Activated T-cell treated with anti-CD3 and anti-CD28 coated beads, Interleukin-2, amount 50 U/mL, for 24 hours (primary cell): Measurements from ENCODE around the gene SUCLG2.
"Not testable (repeated sequence)": the region's sequence is repeated elsewhere in the genome, so short reads cannot be mapped to it uniquely, and the experiment has no call there.

Experiments
- DNase-seq: peaks from one replicate; pipeline ENCODE4 v3.0.0-alpha.2; 2020
- H3K27ac Mint-ChIP-seq: 2 replicates; pipeline ENCODE4 v1.8.0; 2020; ENCODE audit warnings: mild to moderate bottlenecking, mixed read lengths
- H3K27me3 Mint-ChIP-seq: 2 replicates; pipeline ENCODE4 v1.8.0; 2020; ENCODE audit warnings: mixed read lengths
- H3K36me3 Mint-ChIP-seq: 2 replicates; pipeline ENCODE4 v1.8.0; 2020; ENCODE audit warnings: low read depth, mixed read lengths
- H3K4me1 Mint-ChIP-seq: 2 replicates; pipeline ENCODE4 v1.8.0; 2020; ENCODE audit warnings: low read depth, mixed read lengths
- H3K4me3 Mint-ChIP-seq: 2 replicates; pipeline ENCODE4 v1.8.0; 2020; ENCODE audit warnings: mild to moderate bottlenecking, moderate library complexity, mixed read lengths
- H3K9me3 Mint-ChIP-seq: 2 replicates; pipeline ENCODE4 v1.8.0; 2020; ENCODE audit warnings: mixed read lengths

The SUCLG2 gene

GRCh38 chr3:67578416-67578815, 76.0 kb downstream of the SUCLG2 start:
- Mint-ChIP-seq H3K9me3 (no peaks in the 10 kb centered on the region), H3K27me3 (no peaks in the 10 kb centered on the region), H3K4me3 (no peak overlapping the region), H3K36me3 (peaks cover 81% of the 10 kb centered on the region), H3K27ac (no peak overlapping the region), H3K4me1 (peaks cover 26% of the 10 kb centered on the region)
- DNase-seq = no peak

GRCh38 chr3:67576441-67576840, 78.0 kb downstream of the SUCLG2 start:
- no peak overlapping the region for H3K27ac Mint-ChIP-seq
- peaks cover 8% of the 10 kb centered on the region for H3K9me3 Mint-ChIP-seq
- peaks cover 26% of the 10 kb centered on the region for H3K4me1 Mint-ChIP-seq
- no peaks in the 10 kb centered on the region for H3K27me3 Mint-ChIP-seq
- no peak overlapping the region for H3K4me3 Mint-ChIP-seq
- DNase-seq = no peak
- peaks cover 80% of the 10 kb centered on the region for H3K36me3 Mint-ChIP-seq

- Mint-ChIP-seq H3K27ac (no peak overlapping the region), H3K27me3 (no peaks in the 10 kb centered on the region), H3K4me3 (no peak overlapping the region), H3K9me3 (peaks cover 20% of the 10 kb centered on the region), H3K36me3 (peaks cover 74% of the 10 kb centered on the region), H3K4me1 (peaks cover 16% of the 10 kb centered on the region)
- DNase-seq = no peak
Observed at GRCh38 chr3:67569324-67569723, 85.1 kb downstream of the SUCLG2 start.

- Mint-ChIP-seq H3K9me3 (peaks cover 18% of the 10 kb centered on the region), H3K4me3 (no peak overlapping the region), H3K27me3 (no peaks in the 10 kb centered on the region), H3K4me1 (peaks cover 12% of the 10 kb centered on the region), H3K36me3 (peaks cover 71% of the 10 kb centered on the region), H3K27ac (no peak overlapping the region)
- no peak for DNase-seq
Observed at GRCh38 chr3:67567893-67568292, 86.5 kb downstream of the SUCLG2 start.

GRCh38 chr3:67564973-67565372, 89.4 kb downstream of the SUCLG2 start:
- Mint-ChIP-seq H3K27me3 (no peaks in the 10 kb centered on the region), H3K27ac (no peak overlapping the region), H3K4me1 (peaks cover 12% of the 10 kb centered on the region), H3K36me3 (peaks cover 62% of the 10 kb centered on the region), H3K9me3 (peaks cover 2% of the 10 kb centered on the region), H3K4me3 (no peak overlapping the region)
- DNase-seq = no peak

GRCh38 chr3:67564008-67564407, 90.4 kb downstream of the SUCLG2 start:
- Mint-ChIP-seq H3K27me3 (no peaks in the 10 kb centered on the region), H3K4me1 (peaks cover 15% of the 10 kb centered on the region), H3K4me3 (no peak overlapping the region), H3K9me3 (peaks cover 2% of the 10 kb centered on the region), H3K27ac (no peak overlapping the region), H3K36me3 (peaks cover 58% of the 10 kb centered on the region)
- no peak for DNase-seq

GRCh38 chr3:67561667-67562394, 92.6 kb downstream of the SUCLG2 start:
- Mint-ChIP-seq H3K27ac (peak overlapping the region; percentile 44), H3K9me3 (no peaks in the 10 kb centered on the region), H3K27me3 (no peaks in the 10 kb centered on the region), H3K4me1 (peaks cover 13% of the 10 kb centered on the region), H3K36me3 (peaks cover 63% of the 10 kb centered on the region), H3K4me3 (no peak overlapping the region)
- DNase-seq = no peak

- H3K4me3 Mint-ChIP-seq = no peak overlapping the region
- peaks cover 66% of the 10 kb centered on the region for H3K36me3 Mint-ChIP-seq
- H3K4me1 Mint-ChIP-seq = peaks cover 13% of the 10 kb centered on the region
- H3K9me3 Mint-ChIP-seq = no peaks in the 10 kb centered on the region
- H3K27ac Mint-ChIP-seq = no peak overlapping the region
- no peaks in the 10 kb centered on the region for H3K27me3 Mint-ChIP-seq
- no peak for DNase-seq
Observed at GRCh38 chr3:67561266-67561665, 93.1 kb downstream of the SUCLG2 start.

- H3K4me1 Mint-ChIP-seq = peaks cover 18% of the 10 kb centered on the region
- H3K4me3 Mint-ChIP-seq = no peak overlapping the region
- peaks cover 76% of the 10 kb centered on the region for H3K36me3 Mint-ChIP-seq
- H3K9me3 Mint-ChIP-seq = no peaks in the 10 kb centered on the region
- DNase-seq = no peak
- peak overlapping the region; percentile 11 for H3K27ac Mint-ChIP-seq
- H3K27me3 Mint-ChIP-seq = no peaks in the 10 kb centered on the region
Observed at GRCh38 chr3:67559029-67559605, 95.3 kb downstream of the SUCLG2 start.

- DNase-seq = no peak
- Mint-ChIP-seq H3K27me3 (no peaks in the 10 kb centered on the region), H3K27ac (no peak overlapping the region), H3K4me1 (peaks cover 18% of the 10 kb centered on the region), H3K4me3 (no peak overlapping the region), H3K9me3 (no peaks in the 10 kb centered on the region), H3K36me3 (peaks cover 80% of the 10 kb centered on the region)
Observed at GRCh38 chr3:67558426-67558825, 96.0 kb downstream of the SUCLG2 start.

- Mint-ChIP-seq H3K4me1 (peaks cover 18% of the 10 kb centered on the region), H3K27ac (no peak overlapping the region), H3K9me3 (no peaks in the 10 kb centered on the region), H3K27me3 (no peaks in the 10 kb centered on the region), H3K36me3 (peaks cover 80% of the 10 kb centered on the region), H3K4me3 (no peak overlapping the region)
- DNase-seq = no peak
Observed at GRCh38 chr3:67557848-67558355, 96.5 kb downstream of the SUCLG2 start.

GRCh38 chr3:67551361-67552016, 102.9 kb downstream of the SUCLG2 start:
- Mint-ChIP-seq H3K27me3 (no peaks in the 10 kb centered on the region), H3K27ac (no peak overlapping the region), H3K36me3 (peaks cover 60% of the 10 kb centered on the region), H3K4me1 (peaks cover 20% of the 10 kb centered on the region), H3K4me3 (no peak overlapping the region), H3K9me3 (no peaks in the 10 kb centered on the region)
- no peak for DNase-seq

GRCh38 chr3:67550541-67550940, 103.9 kb downstream of the SUCLG2 start:
- Mint-ChIP-seq H3K4me3 (no peak overlapping the region), H3K27me3 (no peaks in the 10 kb centered on the region), H3K9me3 (no peaks in the 10 kb centered on the region), H3K4me1 (peaks cover 22% of the 10 kb centered on the region), H3K36me3 (peaks cover 57% of the 10 kb centered on the region), H3K27ac (no peak overlapping the region)
- no peak for DNase-seq

- H3K36me3 Mint-ChIP-seq = peaks cover 66% of the 10 kb centered on the region
- not testable (repeated sequence) for H3K4me3 Mint-ChIP-seq, H3K27me3 Mint-ChIP-seq, H3K27ac Mint-ChIP-seq, DNase-seq
- H3K9me3 Mint-ChIP-seq = peaks cover 15% of the 10 kb centered on the region
- H3K4me1 Mint-ChIP-seq = peaks cover 18% of the 10 kb centered on the region
Observed at GRCh38 chr3:67542502-67543250, 111.7 kb downstream of the SUCLG2 start.
